Panc1 (cell line): ENCODE results near the gene SETD7. TPM values are rescaled to one million over a fixed set of nuclear protein-coding genes. Genes with fewer than 3 reads are reported as not detected.

Experiments
- ATAC-seq: fragments of 200-7000 bp; cut with Tn5 transposase; 2 replicates; pipeline ENCODE4 v1.9.1; 2020; ENCODE audit warnings: mild to moderate bottlenecking, moderate library complexity
- BruUV-seq: library from RNA; stranded (reverse); fragments of 400-500 nt; replicated peaks from 2 replicates; lab custom pipeline; 2021; lab: Mats Ljungman, UMichigan
- CTCF ChIA-PET: fragments of 300-600 bp; sonication (Branson Sonifier 250); formaldehyde crosslinking; loops from one replicate; lab custom pipeline; 2022; ENCODE audit warnings: antibody characterized with exemption; lab: Charles Lee
- POLR2A ChIA-PET: fragments of 300-600 bp; sonication (Branson Sonifier 250); formaldehyde crosslinking; loops from one replicate; lab custom pipeline; 2022; ENCODE audit warnings: antibody characterized with exemption; lab: Charles Lee
- DNase-seq: peaks from one replicate; pipeline ENCODE4 v3.0.0-alpha.2; 2010; ENCODE audit warnings: low read depth, low spot score
- H3K27ac ChIP-seq: 2 replicates; pipeline ENCODE4 v1.5.1; 2011; ENCODE audit warnings: mild to moderate bottlenecking, low read length, inconsistent platforms
- H3K27me3 ChIP-seq: fragments of 200-500 bp; sonication (Bioruptor generic); 2 replicates; pipeline ENCODE4 v1.6.0; 2014; ENCODE audit warnings: low read length, inconsistent platforms; ENCODE audit not compliant: control insufficient read depth, insufficient read depth
- H3K36me3 ChIP-seq: fragments of 200-500 bp; sonication (Bioruptor generic); 2 replicates; pipeline ENCODE4 v1.5.1; 2014; ENCODE audit warnings: inconsistent platforms, mild to moderate bottlenecking, low read length, moderate library complexity; ENCODE audit not compliant: control insufficient read depth, insufficient read depth
- H3K4me1 ChIP-seq: 2 replicates; pipeline ENCODE4 v1.5.1; 2011; ENCODE audit warnings: inconsistent platforms, mild to moderate bottlenecking, low read length, moderate library complexity; ENCODE audit not compliant: control insufficient read depth, insufficient read depth
- H3K4me3 ChIP-seq, 2 experiments: 2 replicates each; pipeline ENCODE4 v1.5.1; 2011 to 2012; ENCODE audit warnings: low read depth in 2 of 2, low read length in 2 of 2, mild to moderate bottlenecking in 2 of 2, inconsistent platforms in 1 of 2, moderate library complexity in 1 of 2
- H3K9me3 ChIP-seq: fragments of 200-500 bp; sonication (Bioruptor generic); 2 replicates; pipeline ENCODE4 v1.5.1; 2014; ENCODE audit warnings: low read depth, mild to moderate bottlenecking, inconsistent platforms, low read length, moderate library complexity; ENCODE audit not compliant: control insufficient read depth, insufficient read depth
- POLR2AphosphoS5 ChIP-seq: IDR thresholded peaks from 2 replicates; pipeline ENCODE4 v1.6.1; 2012; ENCODE audit warnings: mild to moderate bottlenecking, low read depth, low read length, moderate library complexity
- SIN3A ChIP-seq: IDR thresholded peaks from 2 replicates; pipeline ENCODE4 v1.6.1; 2012; ENCODE audit warnings: low read depth, mild to moderate bottlenecking, low read length, moderate library complexity, borderline replicate concordance; ENCODE audit not compliant: insufficient read depth
- TCF7L2 ChIP-seq: IDR thresholded peaks from 2 replicates; pipeline ENCODE4 v1.6.1; 2011; ENCODE audit warnings: mild to moderate bottlenecking, low read depth, low read length, inconsistent platforms
- in situ Hi-C: cut with HindIII; loops from 2 replicates; pipeline ENCODE4 v1.10.0; 2016; ENCODE audit warnings: low sequenced_read_pairs, low pct_unique_long_range_greater_than_20kb
- intact Hi-C: fragments of 100-400 bp; cut with micrococcal nuclease; formaldehyde crosslinking; loops from one replicate; pipeline ENCODE4 v1.10.0; 2022; ENCODE audit not compliant: unreplicated experiment
- total RNA-seq: library from RNA; stranded (reverse); gene quantifications from one replicate; pipeline ENCODE4 v1.2.1, GENCODE V29; 2021; ENCODE audit not compliant: unreplicated experiment
- TF ChIP-seq, protein P1 (sequence below): fragments of 450-650 bp; IDR thresholded peaks from 2 replicates; pipeline ENCODE4 v1.5.1; 2017; ENCODE audit warnings: mild to moderate bottlenecking
- TF ChIP-seq, protein P2 (sequence below), 2 experiments: IDR thresholded peaks; 2 replicates each; pipeline ENCODE4 v1.6.1; 2011 to 2012; ENCODE audit warnings: low read depth in 2 of 2, control low read depth in 1 of 2, low read length in 1 of 2, mild to moderate bottlenecking in 1 of 2, moderate library complexity in 1 of 2; ENCODE audit not compliant: insufficient read depth in 1 of 2

Gene SETD7
- total RNA-seq, 1 experiment from 2014 or later = 24.8 TPM

DNA sequence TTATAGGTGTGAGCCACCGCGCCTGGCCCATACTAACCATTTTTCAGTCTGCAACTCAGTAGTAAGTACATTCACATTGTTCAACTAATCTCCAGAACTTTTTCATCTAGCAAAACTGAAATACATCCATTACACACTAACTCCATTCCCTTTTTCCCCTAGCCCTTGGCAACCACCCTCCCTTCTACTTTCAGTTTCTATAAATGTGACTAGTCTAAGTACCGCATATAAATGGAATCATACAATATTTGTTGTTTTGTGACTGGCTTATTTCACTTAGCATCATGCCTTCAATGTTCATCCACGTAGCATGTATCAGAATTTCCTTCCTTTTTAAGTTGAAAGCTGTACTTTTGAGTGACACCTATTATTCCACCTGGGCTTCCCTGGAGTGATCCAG is 44.6 kb upstream of the SETD7 start:
- CTCF ChIA-PET = no interaction called here

DNA sequence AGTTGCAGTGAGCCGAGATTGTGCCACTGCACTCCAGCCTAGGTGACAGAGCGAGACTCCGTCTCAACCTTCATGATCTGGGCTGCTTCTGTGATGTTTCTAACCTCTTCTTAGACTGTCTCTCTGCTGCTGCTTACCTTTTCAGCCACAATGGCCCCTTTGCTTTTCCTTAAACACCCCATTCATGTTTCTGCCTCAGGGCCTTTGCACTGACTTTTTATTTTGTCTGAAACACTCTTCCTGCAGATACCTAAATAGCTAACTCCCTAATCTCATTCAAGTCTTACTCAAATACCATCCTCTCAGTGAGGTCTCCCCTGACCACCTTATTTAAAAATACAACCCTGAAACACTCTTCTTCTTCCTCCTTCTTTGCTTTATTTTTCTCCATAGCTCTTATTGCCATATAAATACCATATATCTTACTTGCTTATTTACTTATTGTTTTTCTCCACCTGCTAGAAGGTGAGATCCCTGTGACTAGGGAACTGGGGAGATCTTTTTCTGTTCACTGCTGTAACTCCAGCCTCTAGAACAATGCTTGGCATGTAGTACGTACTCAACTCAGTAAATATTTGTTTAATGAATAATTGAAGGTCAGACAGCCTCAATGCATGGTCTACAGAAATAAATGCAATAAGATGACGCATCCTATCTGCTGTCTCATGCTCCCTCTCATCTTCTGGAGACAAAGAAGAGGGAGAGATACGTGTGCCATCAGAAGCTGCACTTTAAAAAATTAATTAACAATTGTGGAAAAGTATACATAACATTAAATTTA is 43.8 kb upstream of the SETD7 start:
- Histone ChIP-seq H3K27me3 (no peaks in the 10 kb centered on the region), H3K4me1 (peaks cover 6% of the 10 kb centered on the region; the same call in 1 of the 2 replicates), H3K9me3 (no peaks in the 10 kb centered on the region), H3K36me3 (no peaks in the 10 kb centered on the region), H3K27ac (no peak overlapping the region), H3K4me3 (no peak overlapping the region)
- no TSS peak for BruUV-seq
- CTCF ChIA-PET = interaction anchor here (0.6 kb wide), 1 partner anchor 245 kb away, joined by 6 read pairs; no protein-coding TSS in a partner anchor
- no peak for TF ChIP-seq TCF7L2
- no peak for TF ChIP-seq POLR2AphosphoS5
- no peak for TF ChIP-seq SIN3A
- TF ChIP-seq, protein P1, sequence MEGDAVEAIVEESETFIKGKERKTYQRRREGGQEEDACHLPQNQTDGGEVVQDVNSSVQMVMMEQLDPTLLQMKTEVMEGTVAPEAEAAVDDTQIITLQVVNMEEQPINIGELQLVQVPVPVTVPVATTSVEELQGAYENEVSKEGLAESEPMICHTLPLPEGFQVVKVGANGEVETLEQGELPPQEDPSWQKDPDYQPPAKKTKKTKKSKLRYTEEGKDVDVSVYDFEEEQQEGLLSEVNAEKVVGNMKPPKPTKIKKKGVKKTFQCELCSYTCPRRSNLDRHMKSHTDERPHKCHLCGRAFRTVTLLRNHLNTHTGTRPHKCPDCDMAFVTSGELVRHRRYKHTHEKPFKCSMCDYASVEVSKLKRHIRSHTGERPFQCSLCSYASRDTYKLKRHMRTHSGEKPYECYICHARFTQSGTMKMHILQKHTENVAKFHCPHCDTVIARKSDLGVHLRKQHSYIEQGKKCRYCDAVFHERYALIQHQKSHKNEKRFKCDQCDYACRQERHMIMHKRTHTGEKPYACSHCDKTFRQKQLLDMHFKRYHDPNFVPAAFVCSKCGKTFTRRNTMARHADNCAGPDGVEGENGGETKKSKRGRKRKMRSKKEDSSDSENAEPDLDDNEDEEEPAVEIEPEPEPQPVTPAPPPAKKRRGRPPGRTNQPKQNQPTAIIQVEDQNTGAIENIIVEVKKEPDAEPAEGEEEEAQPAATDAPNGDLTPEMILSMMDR = no peak
- TF ChIP-seq, protein P2, sequence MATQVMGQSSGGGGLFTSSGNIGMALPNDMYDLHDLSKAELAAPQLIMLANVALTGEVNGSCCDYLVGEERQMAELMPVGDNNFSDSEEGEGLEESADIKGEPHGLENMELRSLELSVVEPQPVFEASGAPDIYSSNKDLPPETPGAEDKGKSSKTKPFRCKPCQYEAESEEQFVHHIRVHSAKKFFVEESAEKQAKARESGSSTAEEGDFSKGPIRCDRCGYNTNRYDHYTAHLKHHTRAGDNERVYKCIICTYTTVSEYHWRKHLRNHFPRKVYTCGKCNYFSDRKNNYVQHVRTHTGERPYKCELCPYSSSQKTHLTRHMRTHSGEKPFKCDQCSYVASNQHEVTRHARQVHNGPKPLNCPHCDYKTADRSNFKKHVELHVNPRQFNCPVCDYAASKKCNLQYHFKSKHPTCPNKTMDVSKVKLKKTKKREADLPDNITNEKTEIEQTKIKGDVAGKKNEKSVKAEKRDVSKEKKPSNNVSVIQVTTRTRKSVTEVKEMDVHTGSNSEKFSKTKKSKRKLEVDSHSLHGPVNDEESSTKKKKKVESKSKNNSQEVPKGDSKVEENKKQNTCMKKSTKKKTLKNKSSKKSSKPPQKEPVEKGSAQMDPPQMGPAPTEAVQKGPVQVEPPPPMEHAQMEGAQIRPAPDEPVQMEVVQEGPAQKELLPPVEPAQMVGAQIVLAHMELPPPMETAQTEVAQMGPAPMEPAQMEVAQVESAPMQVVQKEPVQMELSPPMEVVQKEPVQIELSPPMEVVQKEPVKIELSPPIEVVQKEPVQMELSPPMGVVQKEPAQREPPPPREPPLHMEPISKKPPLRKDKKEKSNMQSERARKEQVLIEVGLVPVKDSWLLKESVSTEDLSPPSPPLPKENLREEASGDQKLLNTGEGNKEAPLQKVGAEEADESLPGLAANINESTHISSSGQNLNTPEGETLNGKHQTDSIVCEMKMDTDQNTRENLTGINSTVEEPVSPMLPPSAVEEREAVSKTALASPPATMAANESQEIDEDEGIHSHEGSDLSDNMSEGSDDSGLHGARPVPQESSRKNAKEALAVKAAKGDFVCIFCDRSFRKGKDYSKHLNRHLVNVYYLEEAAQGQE (IDR thresholded peaks at IDR 0.05; ENCODE audit: insufficient read depth in 1 of 2, low read depth in 2 of 2, low read length in 1 of 2) = no peak
- intact Hi-C loops = no loop called here
- ATAC-seq (peak; percentile 86), DNase-seq (peak; percentile 67)
- POLR2A ChIA-PET = no interaction called here
- in situ Hi-C loops = no loop called here

More for the DNA sequence above, 44.6 kb upstream of the SETD7 start:
- intact Hi-C loops (no loop called here), in situ Hi-C loops (no loop called here)
- no TSS peak for BruUV-seq
- Histone ChIP-seq H3K4me3 (no peak overlapping the region), H3K27me3 (no peaks in the 10 kb centered on the region), H3K9me3 (no peaks in the 10 kb centered on the region), H3K4me1 (peaks cover 6% of the 10 kb centered on the region; the same call in 1 of the 2 replicates), H3K27ac (no peak overlapping the region), H3K36me3 (no peaks in the 10 kb centered on the region)
- ATAC-seq (no peak), DNase-seq (no peak)
- POLR2A ChIA-PET = no interaction called here
- TF ChIP-seq TCF7L2 (no peak), POLR2AphosphoS5 (no peak), SIN3A (no peak)
- TF ChIP-seq, protein P2 (IDR thresholded peaks at IDR 0.05; ENCODE audit: insufficient read depth in 1 of 2, low read depth in 2 of 2, low read length in 1 of 2) = no peak
- TF ChIP-seq, protein P1 = no peak
